ENCODE measurements around the gene TMEM141. TPM values are rescaled to one million over a fixed set of nuclear protein-coding genes. Genes with fewer than 3 reads are reported as not detected.

Gene TMEM141
- total and polyA plus RNA-seq, 2 of the 8 experiments (the other 6 are each of a cell fraction or from before 2014, with no cell fraction given): 51.1 to 137 TPM

GRCh38 chr9:136748201-136748600 is 42.9 kb upstream of the TMEM141 start, which contains the start of gene LCN6 (continued):
- TF ChIP-seq POU5F1 (IDR thresholded peaks at IDR 0.05; ENCODE audit: low read depth, low read length): no peak
- no peak for TF ChIP-seq EP300 (IDR thresholded peaks at IDR 0.05; ENCODE audit: borderline replicate concordance in 1 of 2, low read depth in 2 of 2, low read length in 2 of 2)
- no peak for TF ChIP-seq GABPA (IDR thresholded peaks at IDR 0.05; ENCODE audit: borderline replicate concordance, insufficient read depth, low read length)
- no peak for TF ChIP-seq CHD2 (IDR thresholded peaks at IDR 0.05; ENCODE audit: low read length)
- no peak for TF ChIP-seq SIX5 (IDR thresholded peaks at IDR 0.05; ENCODE audit: low read depth, low read length)

Measured in H1 (cell line).